ENCODE data around the gene TEX10.
A peak's percentile ranks its signal among the peaks of the same experiment; 100 is the strongest.

Gene TEX10

GRCh38 chr9:100379862-100380261 is 27.1 kb upstream of the TEX10 start:
- no peak for TF ChIP-seq CTCF (IDR thresholded peaks at IDR 0.05; ENCODE audit: insufficient read depth, low read depth, low read length, missing control alignments)
- peak; percentile 79 for DNase-seq (ENCODE audit: low read depth)
- no peak overlapping the region for H3K4me3 ChIP-seq (ENCODE audit: low read length)

- DNase-seq (ENCODE audit: low read depth) = no peak
- H3K4me3 ChIP-seq (ENCODE audit: low read length) = no peak overlapping the region
- no peak for TF ChIP-seq CTCF (IDR thresholded peaks at IDR 0.05; ENCODE audit: insufficient read depth, low read depth, low read length, missing control alignments)
These were observed 24.3 kb upstream of the TEX10 start for GRCh38 chr9:100377015-100377414.

GRCh38 chr9:100375658-100376057 is 22.9 kb upstream of the TEX10 start:
- DNase-seq (ENCODE audit: low read depth) = peak; percentile 78
- no peak for TF ChIP-seq CTCF (IDR thresholded peaks at IDR 0.05; ENCODE audit: insufficient read depth, low read depth, low read length, missing control alignments)
- H3K4me3 ChIP-seq (ENCODE audit: low read length) = no peak overlapping the region

- no peak for TF ChIP-seq CTCF (IDR thresholded peaks at IDR 0.05; ENCODE audit: insufficient read depth, low read depth, low read length, missing control alignments)
- DNase-seq (ENCODE audit: low read depth) = no peak
- no peak overlapping the region for H3K4me3 ChIP-seq (ENCODE audit: low read length)
These were observed 19.9 kb upstream of the TEX10 start for GRCh38 chr9:100372648-100373047.

GRCh38 chr9:100370064-100370723 is 17.5 kb upstream of the TEX10 start:
- no peak for TF ChIP-seq CTCF (IDR thresholded peaks at IDR 0.05; ENCODE audit: insufficient read depth, low read depth, low read length, missing control alignments)
- no peak for DNase-seq (ENCODE audit: low read depth)
- no peak overlapping the region for H3K4me3 ChIP-seq (ENCODE audit: low read length)

GRCh38 chr9:100368672-100369071 is 15.9 kb upstream of the TEX10 start:
- TF ChIP-seq CTCF (IDR thresholded peaks at IDR 0.05; ENCODE audit: insufficient read depth, low read depth, low read length, missing control alignments) = no peak

GRCh38 chr9:100366121-100366520 is 13.4 kb upstream of the TEX10 start:
- no peak overlapping the region for H3K4me3 ChIP-seq (ENCODE audit: low read length)
- no peak for TF ChIP-seq CTCF (IDR thresholded peaks at IDR 0.05; ENCODE audit: insufficient read depth, low read depth, low read length, missing control alignments)
- DNase-seq (ENCODE audit: low read depth) = no peak

More at GRCh38 chr9:100368672-100369071, 15.9 kb upstream of the TEX10 start:
- DNase-seq (ENCODE audit: low read depth) = no peak
- H3K4me3 ChIP-seq (ENCODE audit: low read length) = no peak overlapping the region

All from epithelial cell of esophagus (primary cell).